Activated CD4-positive, alpha-beta T cell treated with anti-CD3 and anti-CD28 coated beads for 4 hours (primary cell): ENCODE results near the gene KRTAP5-9.
"Not testable (repeated sequence)": the region's sequence is repeated elsewhere in the genome, so short reads cannot be mapped to it uniquely, and the experiment has no call there.

Experiments
- DNase-seq, 2 donors: peaks; one replicate each; pipeline ENCODE4 v3.0.0-alpha.2; 2020

The KRTAP5-9 gene

GRCh38 chr11:71563406-71563805, 15.2 kb downstream of the KRTAP5-9 start:
- no peak for DNase-seq

- DNase-seq: no peak
Observed at GRCh38 chr11:71564430-71564829, 16.2 kb downstream of the KRTAP5-9 start.

- DNase-seq: no peak
Observed at GRCh38 chr11:71565263-71565662, 17.0 kb downstream of the KRTAP5-9 start, which contains the start of gene KRTAP5-10. Gene KRTAP5-10, plus strand, starts transcription at chr11:71565563. Its CDS starts 25 bp downstream, at chr11:71565588.

GRCh38 chr11:71566081-71566620, 17.9 kb downstream of the KRTAP5-9 start:
- no peak for DNase-seq

GRCh38 chr11:71566626-71567599, 18.7 kb downstream of the KRTAP5-9 start:
- DNase-seq: not testable (repeated sequence)

GRCh38 chr11:71567633-71568032, 19.4 kb downstream of the KRTAP5-9 start:
- DNase-seq: not testable (repeated sequence)

GRCh38 chr11:71568704-71569349, 20.6 kb downstream of the KRTAP5-9 start:
- DNase-seq: no peak

GRCh38 chr11:71571101-71571850, 23.1 kb downstream of the KRTAP5-9 start:
- not testable (repeated sequence) for DNase-seq

- no peak for DNase-seq
Observed at GRCh38 chr11:71572811-71573210, 24.6 kb downstream of the KRTAP5-9 start.

- DNase-seq: no peak
Observed at GRCh38 chr11:71574418-71574817, 26.2 kb downstream of the KRTAP5-9 start.

GRCh38 chr11:71575723-71576424, 27.7 kb downstream of the KRTAP5-9 start:
- no peak for DNase-seq

- not testable (repeated sequence) for DNase-seq
Observed at GRCh38 chr11:71576688-71577465, 28.7 kb downstream of the KRTAP5-9 start.

GRCh38 chr11:71577469-71578004, 29.3 kb downstream of the KRTAP5-9 start:
- no peak for DNase-seq

GRCh38 chr11:71579513-71579912, 31.3 kb downstream of the KRTAP5-9 start:
- not testable (repeated sequence) for DNase-seq

GRCh38 chr11:71580057-71581003, 32.1 kb downstream of the KRTAP5-9 start:
- peak; percentile 7 to 8 for DNase-seq

GRCh38 chr11:71581826-71582225, 33.6 kb downstream of the KRTAP5-9 start:
- DNase-seq: no peak

- no peak for DNase-seq
Observed at GRCh38 chr11:71582309-71582895, 34.2 kb downstream of the KRTAP5-9 start, which contains the start of gene KRTAP5-11. Gene KRTAP5-11, minus strand, starts transcription at chr11:71582875. Its CDS starts 38 bp downstream, at chr11:71582837.

- not testable (repeated sequence) for DNase-seq
Observed at GRCh38 chr11:71582969-71583368, 34.7 kb downstream of the KRTAP5-9 start.

- DNase-seq: not testable (repeated sequence)
Observed at GRCh38 chr11:71585673-71586072, 37.5 kb downstream of the KRTAP5-9 start.
